Endothelial cell of umbilical vein (primary cell): ENCODE data around the gene CDC45. TPM values are rescaled to one million over a fixed set of nuclear protein-coding genes. Genes with fewer than 3 reads are reported as not detected.

Source experiments
- BruUV-seq: library from RNA; stranded (reverse); fragments of 400-500 nt; replicated peaks from 2 replicates; lab custom pipeline; 2021; lab: Mats Ljungman, UMichigan
- CTCF ChIA-PET: fragments of 300-600, 350-600 bp; sonication (Branson Sonifier 250); formaldehyde crosslinking; loops from one replicate; lab custom pipeline; 2021; ENCODE audit warnings: antibody characterized with exemption, inconsistent platforms; lab: Charles Lee
- POLR2A ChIA-PET: fragments of 300-600, 350-600 bp; sonication (Branson Sonifier 250); formaldehyde crosslinking; loops from one replicate; lab custom pipeline; 2021; ENCODE audit warnings: antibody characterized with exemption, inconsistent platforms; lab: Charles Lee
- DNase-seq: peaks from one replicate; pipeline ENCODE4 v3.0.0-alpha.2; 2011; ENCODE audit warnings: low read depth, low spot score
- FAIRE-seq: peaks from 2 replicates; lab custom pipeline; 2011; peaks lifted over from hg19 to GRCh38; lab: Jason Lieb, UNC
- H2AFZ ChIP-seq: 2 replicates; pipeline ENCODE4 v1.6.0; 2012; ENCODE audit warnings: low read depth, low read length, control low read depth, inconsistent platforms
- H3K27ac ChIP-seq: 2 replicates; pipeline ENCODE4 v1.5.1; 2011; ENCODE audit warnings: low read depth, mild to moderate bottlenecking, control low read depth, low read length, moderate library complexity; ENCODE audit not compliant: insufficient read depth
- H3K27me3 ChIP-seq, 2 experiments: 2 replicates each; pipeline versions ENCODE4 v1.6.0 to v1.6.1; 2011; ENCODE audit warnings: low read length in 2 of 2, mixed read lengths in 1 of 2; ENCODE audit not compliant: control insufficient read depth in 2 of 2, insufficient read depth in 2 of 2
- H3K36me3 ChIP-seq, 2 experiments: 2 replicates in 1 of 2; 3 replicates in 1 of 2; pipeline ENCODE4 v1.5.1; 2011; ENCODE audit warnings: low read length in 2 of 2, mild to moderate bottlenecking in 1 of 2, moderate library complexity in 1 of 2; ENCODE audit not compliant: control insufficient read depth in 2 of 2, insufficient read depth in 2 of 2; ENCODE audit errors: extremely low read depth in 1 of 2
- H3K4me1 ChIP-seq: 3 replicates; pipeline ENCODE4 v1.5.1; 2011; ENCODE audit warnings: mild to moderate bottlenecking, low read length; ENCODE audit not compliant: control insufficient read depth, insufficient read depth; ENCODE audit errors: extremely low read depth
- H3K4me2 ChIP-seq: 2 replicates; pipeline ENCODE4 v1.6.1; 2011; ENCODE audit warnings: low read length, control low read depth, mixed read lengths; ENCODE audit not compliant: insufficient read depth
- H3K4me3 ChIP-seq, 3 experiments: fragments of 200-600 bp in 1 of 3; sonication (generic), shearing (Covaris generic) in 1 of 3; replicated peaks in 1 of 3; 2 replicates each; pipeline ENCODE4 v1.5.1; 2011 to 2016; ENCODE audit warnings: control low read depth in 3 of 3, low read length in 3 of 3, mild to moderate bottlenecking in 2 of 3, inconsistent platforms in 1 of 3, low read depth in 1 of 3, moderate library complexity in 1 of 3; ENCODE audit not compliant: insufficient read depth in 1 of 3
- H3K79me2 ChIP-seq: 2 replicates; pipeline ENCODE4 v1.6.0; 2012; ENCODE audit warnings: low read length, inconsistent platforms; ENCODE audit not compliant: control insufficient read depth, insufficient read depth
- H3K9ac ChIP-seq: replicated peaks from 2 replicates; pipeline ENCODE3; 2011; ENCODE audit warnings: low read length, control low read depth; ENCODE audit not compliant: insufficient read depth; ENCODE audit errors: extremely low read depth
- H3K9me1 ChIP-seq: replicated peaks from 3 replicates; pipeline ENCODE4 v1.6.0; 2011; ENCODE audit warnings: mild to moderate bottlenecking, low read length; ENCODE audit not compliant: control insufficient read depth, insufficient read depth; ENCODE audit errors: extremely low read depth
- H3K9me3 ChIP-seq: replicated peaks from 2 replicates; pipeline ENCODE4 v1.5.1; 2012; ENCODE audit warnings: low read length, inconsistent platforms; ENCODE audit not compliant: control insufficient read depth, insufficient read depth
- H4K20me1 ChIP-seq: replicated peaks from 2 replicates; pipeline ENCODE3; 2011; ENCODE audit warnings: mild to moderate bottlenecking, low read length; ENCODE audit not compliant: control insufficient read depth, insufficient read depth; ENCODE audit errors: extremely low read depth
- FOS ChIP-seq: IDR thresholded peaks from 2 replicates; pipeline ENCODE4 v1.6.1; 2011; ENCODE audit warnings: mild to moderate bottlenecking, low read length, moderate library complexity, borderline replicate concordance; ENCODE audit not compliant: insufficient read depth
- GATA2 ChIP-seq: IDR thresholded peaks from 2 replicates; pipeline ENCODE4 v1.7.0; 2011; ENCODE audit warnings: low read depth, mild to moderate bottlenecking, moderate library complexity, mixed read lengths, low read length; ENCODE audit not compliant: insufficient read length, insufficient read depth
- JUN ChIP-seq: IDR thresholded peaks from 2 replicates; pipeline ENCODE4 v1.6.1; 2011; ENCODE audit warnings: borderline replicate concordance, low read depth; ENCODE audit not compliant: insufficient read length, insufficient read depth
- MYC ChIP-seq: IDR thresholded peaks from one replicate; pipeline ENCODE4 v1.6.1; 2011; ENCODE audit warnings: mild to moderate bottlenecking, low read depth, low read length
- POLR2A ChIP-seq: IDR thresholded peaks from 2 replicates; pipeline ENCODE4 v1.6.1; 2012; ENCODE audit warnings: low read depth, mild to moderate bottlenecking, control low read depth, low read length
- POLR2AphosphoS5 ChIP-seq: IDR thresholded peaks from 2 replicates; pipeline ENCODE4 v1.6.1; 2012; ENCODE audit warnings: low read depth, mild to moderate bottlenecking, control low read depth, low read length, moderate library complexity; ENCODE audit not compliant: insufficient read depth
- dilution Hi-C: fragments of 300-500 bp; cut with MboI; formaldehyde crosslinking; loops from one replicate; pipeline ENCODE4 v1.15.0; 2019; ENCODE audit warnings: low sequenced_read_pairs; ENCODE audit not compliant: extremely low pct_ligation_motif_present
- intact Hi-C: fragments of 100-400 bp; cut with micrococcal nuclease; formaldehyde crosslinking; loops from one replicate; pipeline ENCODE4 v1.10.0; 2022
- polyA plus RNA-seq, 4 experiments: library from polyadenylated mRNA; depleted of rRNA in 3 of 4; stranded (reverse) in 3 of 4; unstranded in 1 of 4; fragments of >200 nt; gene quantifications; 2 replicates each; pipeline versions ENCODE4 v1.2.1 to v1.2.3, GENCODE V29; 2011 to 2012; ENCODE audit warnings: missing spikeins in 1 of 4
- total RNA-seq: library from RNA; stranded (reverse); gene quantifications from 2 replicates; pipeline ENCODE4 v1.2.3, GENCODE V29; 2021
- TF ChIP-seq, protein P1 (sequence below): IDR thresholded peaks from 2 replicates; pipeline ENCODE4 v1.6.1; 2011; ENCODE audit not compliant: insufficient read depth, insufficient read length
- TF ChIP-seq, protein P2 (sequence below), 2 donors: IDR thresholded peaks; 1 replicate in 1 of 2; 2 replicates in 1 of 2; pipeline ENCODE4 v1.5.1; 2011; ENCODE audit warnings: low read length in 2 of 2, mild to moderate bottlenecking in 2 of 2, moderate library complexity in 2 of 2, control low read depth in 1 of 2, inconsistent platforms in 1 of 2, low read depth in 1 of 2; ENCODE audit not compliant: insufficient read depth in 1 of 2; ENCODE audit errors: extremely low read depth in 1 of 2

CDC45 gene
- total and polyA plus RNA-seq, 2 donors (not counting 3 experiments of a cell fraction or from before 2014, with no cell fraction given): 36.6 to 40.6 TPM

DNA sequence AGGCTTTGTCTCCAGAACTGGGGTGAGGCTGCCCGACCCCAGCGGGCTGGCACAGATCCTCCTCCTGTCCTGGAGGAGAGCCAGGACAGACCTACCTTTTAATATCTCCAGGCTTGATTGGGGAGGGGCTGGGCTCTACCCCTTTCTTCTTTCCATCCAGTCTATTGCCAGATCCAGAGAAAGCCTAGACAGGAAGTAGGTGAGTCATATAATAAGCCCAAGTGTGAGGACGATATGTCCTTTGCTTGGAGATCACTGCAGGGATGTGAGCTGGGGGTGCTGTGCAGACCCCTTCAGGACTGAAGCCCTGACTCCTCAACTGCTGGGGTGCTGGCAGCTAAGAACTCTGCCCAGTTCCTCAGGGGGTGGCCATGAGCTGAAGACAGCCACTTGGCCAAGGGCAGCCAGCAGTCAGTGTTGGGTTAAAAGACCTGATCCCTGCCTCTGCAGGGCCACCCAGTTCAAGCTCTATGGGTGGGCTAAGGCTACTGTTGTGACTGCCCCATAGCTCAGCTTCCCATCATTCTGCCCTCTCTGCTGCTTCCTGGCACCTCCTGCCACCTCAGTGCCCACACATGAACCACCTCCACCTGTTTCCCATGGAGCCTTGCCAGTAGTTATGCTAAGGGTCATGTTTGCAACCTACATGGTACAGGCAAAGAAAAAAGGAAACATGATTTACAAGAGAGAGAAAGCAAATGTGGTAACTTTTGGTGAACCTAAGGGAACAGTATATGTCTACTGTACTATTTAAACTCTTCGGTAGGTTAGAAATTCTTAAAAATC, 23.9 kb upstream of the CDC45 start:
- peaks cover 16 to 51% of the 10 kb centered on the region in 2 experiments for H3K36me3 ChIP-seq
- H3K9me1 ChIP-seq: no peaks in the 10 kb centered on the region
- H4K20me1 ChIP-seq: no peaks in the 10 kb centered on the region
- dilution Hi-C loops (no loop called here), intact Hi-C loops (no loop called here)
- H3K4me1 ChIP-seq: peaks cover 12% of the 10 kb centered on the region
- H3K27me3 ChIP-seq: no peaks in the 10 kb centered on the region
- BruUV-seq: no TSS peak
- no peaks in the 10 kb centered on the region for H3K79me2 ChIP-seq
- POLR2A ChIA-PET: no interaction called here
- no peak overlapping the region for H3K4me2 ChIP-seq
- CTCF ChIA-PET: interaction anchor here (1.8 kb wide), 1 partner anchor 174 kb away, joined by 9 read pairs; no protein-coding TSS in a partner anchor
- H2AFZ ChIP-seq: no peak overlapping the region
- peak; percentile 27 for DNase-seq
- TF ChIP-seq JUN (peak; percentile 57), MYC (no peak), GATA2 (no peak), POLR2AphosphoS5 (peak; percentile 31), FOS (peak; percentile 72)
- H3K27ac ChIP-seq: peak overlapping the region; percentile 17
- peak; percentile 94 for FAIRE-seq
- H3K9ac ChIP-seq: no peak overlapping the region
- H3K9me3 ChIP-seq: no peaks in the 10 kb centered on the region
- H3K4me3 ChIP-seq: no peak overlapping the region

DNA sequence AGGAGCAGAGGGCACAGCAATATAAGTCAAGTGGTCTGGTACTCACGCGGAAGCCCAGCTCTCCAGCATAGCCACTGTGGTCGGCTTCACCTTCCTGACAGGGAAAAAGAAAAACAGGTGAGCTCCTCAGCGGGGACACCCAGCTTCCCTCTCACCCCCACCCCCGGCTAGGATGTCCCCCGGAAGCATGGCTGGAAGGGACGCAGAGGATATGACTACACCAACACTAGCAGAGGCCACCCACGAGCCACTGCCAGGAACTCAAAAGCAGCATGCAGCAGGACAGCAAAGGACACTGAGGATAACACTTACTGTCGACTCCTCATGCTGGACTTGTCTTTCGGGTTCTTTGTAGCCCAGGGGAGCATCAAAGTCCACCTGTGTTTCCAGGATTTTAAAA, 23.2 kb upstream of the CDC45 start:
- no TSS peak for BruUV-seq
- Histone ChIP-seq H3K9ac (no peak overlapping the region), H3K27ac (no peak overlapping the region), H3K9me1 (no peaks in the 10 kb centered on the region), H3K9me3 (no peaks in the 10 kb centered on the region), H2AFZ (no peak overlapping the region), H4K20me1 (no peaks in the 10 kb centered on the region), H3K36me3 (peaks cover 16 to 49% of the 10 kb centered on the region in 2 experiments), H3K27me3 (no peaks in the 10 kb centered on the region), H3K4me2 (no peak overlapping the region), H3K4me3 (no peak overlapping the region), H3K79me2 (no peaks in the 10 kb centered on the region), H3K4me1 (peaks cover 12% of the 10 kb centered on the region)
- no peak for DNase-seq
- CTCF ChIA-PET: interaction anchor here (1.8 kb wide), 1 partner anchor 173 kb away, joined by 9 read pairs; no protein-coding TSS in a partner anchor
- dilution Hi-C loops: no loop called here
- FAIRE-seq: no peak
- POLR2A ChIA-PET: no interaction called here
- intact Hi-C loops: no loop called here
- TF ChIP-seq, protein P1, sequence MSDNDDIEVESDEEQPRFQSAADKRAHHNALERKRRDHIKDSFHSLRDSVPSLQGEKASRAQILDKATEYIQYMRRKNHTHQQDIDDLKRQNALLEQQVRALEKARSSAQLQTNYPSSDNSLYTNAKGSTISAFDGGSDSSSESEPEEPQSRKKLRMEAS: no peak
- no peak for TF ChIP-seq POLR2AphosphoS5
- no peak for TF ChIP-seq POLR2A
- TF ChIP-seq, protein P2, sequence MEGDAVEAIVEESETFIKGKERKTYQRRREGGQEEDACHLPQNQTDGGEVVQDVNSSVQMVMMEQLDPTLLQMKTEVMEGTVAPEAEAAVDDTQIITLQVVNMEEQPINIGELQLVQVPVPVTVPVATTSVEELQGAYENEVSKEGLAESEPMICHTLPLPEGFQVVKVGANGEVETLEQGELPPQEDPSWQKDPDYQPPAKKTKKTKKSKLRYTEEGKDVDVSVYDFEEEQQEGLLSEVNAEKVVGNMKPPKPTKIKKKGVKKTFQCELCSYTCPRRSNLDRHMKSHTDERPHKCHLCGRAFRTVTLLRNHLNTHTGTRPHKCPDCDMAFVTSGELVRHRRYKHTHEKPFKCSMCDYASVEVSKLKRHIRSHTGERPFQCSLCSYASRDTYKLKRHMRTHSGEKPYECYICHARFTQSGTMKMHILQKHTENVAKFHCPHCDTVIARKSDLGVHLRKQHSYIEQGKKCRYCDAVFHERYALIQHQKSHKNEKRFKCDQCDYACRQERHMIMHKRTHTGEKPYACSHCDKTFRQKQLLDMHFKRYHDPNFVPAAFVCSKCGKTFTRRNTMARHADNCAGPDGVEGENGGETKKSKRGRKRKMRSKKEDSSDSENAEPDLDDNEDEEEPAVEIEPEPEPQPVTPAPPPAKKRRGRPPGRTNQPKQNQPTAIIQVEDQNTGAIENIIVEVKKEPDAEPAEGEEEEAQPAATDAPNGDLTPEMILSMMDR (IDR thresholded peaks at IDR 0.05; ENCODE audit: extremely low read depth in 1 of 2, insufficient read depth in 1 of 2, low read depth in 1 of 2, low read length in 2 of 2): no peak
- TF ChIP-seq FOS: no peak
